Adipocyte (in vitro differentiated cells): ENCODE data around the gene RPL3.

Source experiments
- DNase-seq: peaks from one replicate; pipeline ENCODE4 v3.0.0-alpha.2; 2015; ENCODE audit warnings: low read depth
- H3K27me3 ChIP-seq: replicated peaks from 2 replicates; pipeline ENCODE4 v1.7.0; 2013; ENCODE audit warnings: mild to moderate bottlenecking, low read length, moderate library complexity; ENCODE audit not compliant: control insufficient read depth, insufficient read depth
- H3K36me3 ChIP-seq: 2 replicates; pipeline ENCODE4 v1.7.0; 2013; ENCODE audit warnings: low read length, mild to moderate bottlenecking, moderate library complexity; ENCODE audit not compliant: control insufficient read depth, insufficient read depth, severe bottlenecking
- H3K4me1 ChIP-seq: 2 replicates; pipeline ENCODE4 v1.7.0; 2013; ENCODE audit warnings: mild to moderate bottlenecking, low read length, moderate library complexity; ENCODE audit not compliant: control insufficient read depth, insufficient read depth
- H3K4me3 ChIP-seq: 2 replicates; pipeline ENCODE4 v1.7.0; 2013; ENCODE audit warnings: mild to moderate bottlenecking, low read length, moderate library complexity
- H3K9ac ChIP-seq: 2 replicates; pipeline ENCODE4 v1.7.0; 2013; ENCODE audit warnings: mild to moderate bottlenecking, low read length, moderate library complexity
- H3K9me3 ChIP-seq: 2 replicates; pipeline ENCODE4 v1.7.0; 2013; ENCODE audit warnings: mild to moderate bottlenecking, low read length, moderate library complexity; ENCODE audit not compliant: control insufficient read depth

RPL3 gene

GRCh38 chr22:39314251-39314971 lies 5.0 kb downstream of the RPL3 start:
- DNase-seq, result no peak
- Histone ChIP-seq H3K4me3 (peak overlapping the region; percentile 96), H3K9me3 (no peaks in the 10 kb centered on the region), H3K4me1 (peaks cover 49% of the 10 kb centered on the region), H3K36me3 (peaks cover 69% of the 10 kb centered on the region), H3K27me3 (no peaks in the 10 kb centered on the region), H3K9ac (peak overlapping the region; percentile 99)

- Histone ChIP-seq H3K9me3 (no peaks in the 10 kb centered on the region), H3K36me3 (peaks cover 69% of the 10 kb centered on the region), H3K4me1 (peaks cover 57% of the 10 kb centered on the region), H3K4me3 (no peak overlapping the region), H3K27me3 (no peaks in the 10 kb centered on the region), H3K9ac (peak overlapping the region; percentile 99)
- DNase-seq, result no peak
Measured at GRCh38 chr22:39313258-39314001, 6.0 kb downstream of the RPL3 start.

- Histone ChIP-seq H3K4me3 (no peak overlapping the region), H3K27me3 (no peaks in the 10 kb centered on the region), H3K9ac (no peak overlapping the region), H3K9me3 (no peaks in the 10 kb centered on the region), H3K36me3 (peaks cover 60% of the 10 kb centered on the region), H3K4me1 (peaks cover 53% of the 10 kb centered on the region)
- no peak for DNase-seq
Measured at GRCh38 chr22:39312410-39312809, 7.0 kb downstream of the RPL3 start.

- Histone ChIP-seq H3K4me3 (no peak overlapping the region), H3K36me3 (peaks cover 54% of the 10 kb centered on the region), H3K27me3 (no peaks in the 10 kb centered on the region), H3K4me1 (peaks cover 47% of the 10 kb centered on the region), H3K9me3 (no peaks in the 10 kb centered on the region), H3K9ac (no peak overlapping the region)
- DNase-seq, result no peak
Measured at GRCh38 chr22:39311592-39312400, 7.6 kb downstream of the RPL3 start.

- H3K36me3 ChIP-seq, result peaks cover 37% of the 10 kb centered on the region
Measured at GRCh38 chr22:39309881-39310714, 9.3 kb downstream of the RPL3 start.

GRCh38 chr22:39309364-39309861 lies 10.0 kb downstream of the RPL3 start:
- H3K36me3 ChIP-seq, result peaks cover 30% of the 10 kb centered on the region
- no peak for DNase-seq

More at GRCh38 chr22:39309881-39310714, 9.3 kb downstream of the RPL3 start:
- H3K4me3 ChIP-seq, result no peak overlapping the region
- peaks cover 31% of the 10 kb centered on the region for H3K4me1 ChIP-seq
- DNase-seq, result peak; percentile 43
- no peaks in the 10 kb centered on the region for H3K9me3 ChIP-seq
- H3K9ac ChIP-seq, result no peak overlapping the region
- no peaks in the 10 kb centered on the region for H3K27me3 ChIP-seq

GRCh38 chr22:39308614-39309363 lies 10.6 kb downstream of the RPL3 start:
- H3K27me3 ChIP-seq, result no peaks in the 10 kb centered on the region
- H3K36me3 ChIP-seq, result peaks cover 24% of the 10 kb centered on the region
- H3K9ac ChIP-seq, result peak overlapping the region; percentile 83
- H3K4me1 ChIP-seq, result peaks cover 18% of the 10 kb centered on the region
- no peaks in the 10 kb centered on the region for H3K9me3 ChIP-seq
- H3K4me3 ChIP-seq, result peak overlapping the region; percentile 73
- peak; percentile 98 for DNase-seq

More at GRCh38 chr22:39309364-39309861, 10.0 kb downstream of the RPL3 start:
- Histone ChIP-seq H3K4me3 (no peak overlapping the region), H3K4me1 (peaks cover 24% of the 10 kb centered on the region), H3K27me3 (no peaks in the 10 kb centered on the region), H3K9me3 (no peaks in the 10 kb centered on the region), H3K9ac (no peak overlapping the region)

GRCh38 chr22:39306456-39307361 lies 12.7 kb downstream of the RPL3 start:
- DNase-seq, result no peak
- Histone ChIP-seq H3K27me3 (no peaks in the 10 kb centered on the region), H3K36me3 (peaks cover 3% of the 10 kb centered on the region)

GRCh38 chr22:39303892-39304671 lies 15.3 kb downstream of the RPL3 start:
- Histone ChIP-seq H3K4me3 (no peak overlapping the region), H3K36me3 (no peaks in the 10 kb centered on the region), H3K9ac (no peak overlapping the region), H3K9me3 (no peaks in the 10 kb centered on the region), H3K27me3 (peaks cover 7% of the 10 kb centered on the region), H3K4me1 (peaks cover 17% of the 10 kb centered on the region)
- DNase-seq, result no peak

More at GRCh38 chr22:39306456-39307361, 12.7 kb downstream of the RPL3 start:
- Histone ChIP-seq H3K4me3 (no peak overlapping the region), H3K9ac (no peak overlapping the region), H3K4me1 (peaks cover 15% of the 10 kb centered on the region), H3K9me3 (no peaks in the 10 kb centered on the region)
